PC-9 (cell line): Measurements from ENCODE around the gene SCAF1. TPM values are rescaled to one million over a fixed set of nuclear protein-coding genes. Genes with fewer than 3 reads are reported as not detected.
A peak's percentile ranks its signal among the peaks of the same experiment; 100 is the strongest.

Source experiments
- BruUV-seq: library from RNA; stranded (reverse); fragments of 400-500 nt; replicated peaks from 2 replicates; lab custom pipeline; 2021; lab: Mats Ljungman, UMichigan
- CTCF ChIA-PET: fragments of 300-600 bp; sonication (Branson Sonifier 250); formaldehyde crosslinking; loops from one replicate; lab custom pipeline; 2022; ENCODE audit warnings: antibody characterized with exemption; lab: Charles Lee
- POLR2A ChIA-PET: fragments of 300-600 bp; sonication (Branson Sonifier 250); formaldehyde crosslinking; loops from one replicate; lab custom pipeline; 2022; ENCODE audit warnings: antibody characterized with exemption; ENCODE audit not compliant: unreplicated experiment; lab: Charles Lee
- DNase-seq, 2 experiments: peaks; one replicate each; pipeline versions ENCODE4 v3.0.0 to v3.0.0-alpha.2; 2015 to 2022; ENCODE audit warnings: mixed read lengths in 1 of 2
- H2AFZ ChIP-seq: fragments of 200-600 bp; sonication (generic); 2 replicates; pipeline ENCODE4 v1.8.1; 2017; ENCODE audit warnings: antibody characterized with exemption
- H3F3A ChIP-seq: fragments of 200-600 bp; sonication (generic); 2 replicates; pipeline ENCODE4 v1.8.1; 2017; ENCODE audit warnings: antibody characterized with exemption, mild to moderate bottlenecking, low read depth; ENCODE audit not compliant: insufficient read depth
- H3K27ac ChIP-seq: fragments of 200-600 bp; sonication (generic); 2 replicates; pipeline ENCODE4 v1.6.1; 2016; ENCODE audit warnings: mixed run types
- H3K27me3 ChIP-seq: fragments of 200-600 bp; sonication (generic); 2 replicates; pipeline ENCODE4 v1.6.1; 2016; ENCODE audit warnings: low read depth, mixed run types; ENCODE audit not compliant: insufficient read depth
- H3K36me3 ChIP-seq: fragments of 200-600 bp; sonication (generic); 2 replicates; pipeline ENCODE4 v1.6.1; 2016; ENCODE audit warnings: low read depth, mixed run types
- H3K4me1 ChIP-seq: fragments of 200-600 bp; sonication (generic); replicated peaks from 2 replicates; pipeline ENCODE4 v1.6.1; 2016; ENCODE audit warnings: mixed run types; ENCODE audit not compliant: insufficient read depth
- H3K4me2 ChIP-seq: fragments of 200-600 bp; sonication (generic); 2 replicates; pipeline ENCODE4 v1.6.1; 2017; ENCODE audit warnings: mixed run types
- H3K4me3 ChIP-seq: fragments of 200-600 bp; sonication (generic); 2 replicates; pipeline ENCODE4 v1.6.1; 2016; ENCODE audit warnings: mixed run types
- H3K79me2 ChIP-seq: fragments of 200-600 bp; sonication (generic); 2 replicates; pipeline ENCODE4 v1.6.1; 2017; ENCODE audit warnings: low read depth, mixed run types
- H3K9me2 ChIP-seq: fragments of 200-600 bp; sonication (generic); 2 replicates; pipeline ENCODE4 v1.8.1; 2017; ENCODE audit warnings: mild to moderate bottlenecking; ENCODE audit not compliant: insufficient read depth
- H3K9me3 ChIP-seq: fragments of 200-600 bp; sonication (generic); 2 replicates; pipeline ENCODE4 v1.8.1; 2016; ENCODE audit warnings: low read depth; ENCODE audit not compliant: insufficient read depth
- H4K20me1 ChIP-seq: fragments of 200-600 bp; sonication (generic); 2 replicates; pipeline ENCODE4 v1.8.1; 2017; ENCODE audit not compliant: insufficient read depth
- CTCF ChIP-seq: fragments of 200-600 bp; sonication (generic); conservative IDR thresholded peaks from 2 replicates; pipeline ENCODE4 v1.6.1; 2017; ENCODE audit warnings: mixed run types, antibody characterized with exemption, mild to moderate bottlenecking, moderate library complexity
- EZH2 ChIP-seq: fragments of 200-600 bp; sonication (generic); IDR thresholded peaks from 2 replicates; pipeline ENCODE4 v1.8.0; 2017; ENCODE audit warnings: antibody characterized with exemption, low read depth
- intact Hi-C: fragments of 100-400 bp; cut with micrococcal nuclease; formaldehyde crosslinking; loops from one replicate; pipeline ENCODE4 v1.10.0; 2022; ENCODE audit not compliant: unreplicated experiment
- total RNA-seq: library from RNA; stranded (reverse); gene quantifications from 2 replicates; pipeline ENCODE4 v1.2.3, GENCODE V29; 2021

The SCAF1 gene
- total RNA-seq, 1 experiment from 2014 or later, result 91.3 TPM

DNA sequence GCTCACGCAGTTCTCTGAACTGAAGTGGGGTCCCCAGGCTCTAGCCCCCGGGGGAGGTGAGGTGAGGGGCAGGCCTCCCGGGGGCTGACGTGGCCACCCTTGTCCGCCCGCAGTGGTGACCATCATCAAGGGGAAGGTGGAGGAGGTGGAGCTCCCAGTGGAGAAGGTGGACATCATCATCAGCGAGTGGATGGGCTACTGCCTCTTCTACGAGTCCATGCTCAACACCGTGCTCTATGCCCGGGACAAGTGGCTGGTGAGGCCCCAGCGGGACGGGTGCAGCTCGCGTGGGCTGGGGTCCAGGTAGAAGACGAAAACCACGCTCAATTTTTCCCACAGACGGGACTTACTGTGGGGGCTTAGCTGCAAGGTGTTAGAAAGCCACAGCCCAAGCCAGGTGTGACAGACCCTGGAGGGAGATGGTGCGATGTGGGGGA lies 41.8 kb downstream of the SCAF1 start:
- TF ChIP-seq EZH2 (no peak), CTCF (no peak)
- CTCF ChIA-PET, result interaction anchor here (0.7 kb wide), 1 partner anchor 311 kb away, joined by 9 read pairs; no protein-coding TSS in a partner anchor
- Histone ChIP-seq H3K27ac (no peak overlapping the region), H3K9me3 (no peaks in the 10 kb centered on the region), H3K4me1 (peaks cover 13% of the 10 kb centered on the region), H3K36me3 (peaks cover 48% of the 10 kb centered on the region), H3K79me2 (peaks cover 59% of the 10 kb centered on the region), H3K9me2 (no peaks in the 10 kb centered on the region), H2AFZ (no peak overlapping the region), H3K4me2 (no peak overlapping the region), H3K4me3 (no peak overlapping the region), H4K20me1 (peaks cover 94% of the 10 kb centered on the region), H3F3A (peaks cover 70% of the 10 kb centered on the region; the same call in 1 of the 2 replicates), H3K27me3 (no peaks in the 10 kb centered on the region)
- intact Hi-C loops, result no loop called here
- DNase-seq, result no peak
- BruUV-seq, result no TSS peak
- POLR2A ChIA-PET, result interaction anchor here (0.6 kb wide), 1 partner anchor 44 kb away, joined by 3 read pairs; no protein-coding TSS in a partner anchor

DNA sequence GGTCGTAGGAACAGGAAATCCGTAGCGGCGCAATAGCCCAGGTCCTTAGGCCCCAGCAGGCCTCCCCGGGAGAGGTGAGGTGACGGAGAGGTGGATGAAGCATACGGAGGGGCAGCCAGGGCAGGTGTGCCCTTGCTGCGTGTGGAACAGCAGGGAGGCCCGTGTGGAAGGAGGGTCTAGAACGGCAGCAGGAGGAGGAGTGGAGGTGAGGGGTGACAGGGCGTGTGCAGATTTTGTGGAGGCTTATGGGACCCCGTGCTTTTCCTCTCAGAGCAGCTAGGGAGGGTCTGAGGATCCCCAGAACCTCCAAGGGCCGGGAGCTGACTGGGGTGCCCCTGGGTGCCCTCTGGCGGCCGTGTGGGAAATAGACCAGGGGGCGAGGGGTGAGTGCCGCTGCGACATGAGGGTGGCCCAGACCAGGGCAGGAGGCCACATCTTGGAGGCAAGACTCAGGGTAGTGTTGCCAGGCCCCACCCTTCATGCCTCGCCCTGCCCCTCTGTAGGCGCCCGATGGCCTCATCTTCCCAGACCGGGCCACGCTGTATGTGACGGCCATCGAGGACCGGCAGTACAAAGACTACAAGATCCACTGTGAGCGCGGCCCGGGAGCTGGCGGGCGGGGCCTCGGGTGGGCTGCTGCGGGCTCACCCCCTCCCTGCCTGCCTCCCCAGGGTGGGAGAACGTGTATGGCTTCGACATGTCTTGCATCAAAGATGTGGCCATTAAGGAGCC lies 42.4 kb downstream of the SCAF1 start:
- TF ChIP-seq EZH2 (no peak), CTCF (peak; percentile 71)
- Histone ChIP-seq H3K4me1 (peaks cover 8% of the 10 kb centered on the region; the same call in 1 of the 2 replicates), H3K4me2 (no peak overlapping the region), H3F3A (peaks cover 67% of the 10 kb centered on the region; the same call in 1 of the 2 replicates), H3K9me2 (no peaks in the 10 kb centered on the region), H3K4me3 (no peak overlapping the region), H2AFZ (no peak overlapping the region), H4K20me1 (peaks cover 94% of the 10 kb centered on the region), H3K9me3 (no peaks in the 10 kb centered on the region), H3K36me3 (peaks cover 48% of the 10 kb centered on the region), H3K79me2 (peaks cover 53% of the 10 kb centered on the region), H3K27ac (no peak overlapping the region), H3K27me3 (no peaks in the 10 kb centered on the region)
- no peak for DNase-seq
- BruUV-seq, result no TSS peak
- intact Hi-C loops, result no loop called here
- CTCF ChIA-PET, result no interaction called here
- POLR2A ChIA-PET, result interaction anchor here (0.6 kb wide), 1 partner anchor 44 kb away, joined by 3 read pairs; no protein-coding TSS in a partner anchor

DNA sequence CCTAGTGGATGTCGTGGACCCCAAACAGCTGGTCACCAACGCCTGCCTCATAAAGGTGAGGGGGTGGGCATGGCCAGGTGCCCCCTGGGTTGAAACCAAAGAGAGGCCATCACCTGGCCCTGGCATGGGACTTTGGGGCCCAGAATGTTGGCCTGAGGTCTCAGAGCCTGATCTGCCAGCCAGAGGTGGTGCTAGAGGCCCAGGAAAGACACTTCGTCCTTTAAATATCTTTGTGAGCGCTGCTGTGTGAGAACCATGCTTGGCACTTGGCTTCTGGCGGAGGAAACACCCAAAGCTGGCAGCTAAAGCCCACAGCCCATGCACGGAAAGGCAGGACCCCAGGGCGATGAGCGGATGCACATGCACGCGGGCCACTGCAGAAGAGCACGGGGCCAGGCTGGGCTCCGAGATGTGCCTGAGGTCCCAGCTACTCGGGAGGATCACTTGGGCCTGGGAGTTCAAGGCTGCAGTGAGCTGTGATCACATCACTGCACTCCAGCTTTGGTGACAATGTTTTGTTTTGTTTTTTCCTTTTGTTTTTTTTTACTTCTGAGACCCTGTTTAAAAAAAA lies 43.1 kb downstream of the SCAF1 start:
- Histone ChIP-seq H4K20me1 (peaks cover 94% of the 10 kb centered on the region), H3K4me1 (0 out of 2 replicates have a peak, but pooled peaks cover 1% of the 10 kb centered on the region), H3K4me3 (no peak overlapping the region), H3K4me2 (no peak overlapping the region), H3K36me3 (peaks cover 45% of the 10 kb centered on the region), H3K9me3 (no peaks in the 10 kb centered on the region), H3F3A (peaks cover 74% of the 10 kb centered on the region; the same call in 1 of the 2 replicates), H3K79me2 (peaks cover 46% of the 10 kb centered on the region), H2AFZ (no peak overlapping the region), H3K27ac (no peak overlapping the region), H3K27me3 (no peaks in the 10 kb centered on the region), H3K9me2 (no peaks in the 10 kb centered on the region)
- DNase-seq, result no peak
- no TSS peak for BruUV-seq
- TF ChIP-seq EZH2, result no peak
- TF ChIP-seq CTCF, result no peak
- intact Hi-C loops, result no loop called here
- CTCF ChIA-PET, result interaction anchor here (0.5 to 0.7 kb wide), 3 partner anchors 86 to 235 kb away, joined by 3 to 9 read pairs (median 4); no protein-coding TSS in a partner anchor
- POLR2A ChIA-PET, result no interaction called here
